Measurements from ENCODE around the gene MCRIP2. TPM values are rescaled to one million over a fixed set of nuclear protein-coding genes. Genes with fewer than 3 reads are reported as not detected.
A peak's percentile ranks its signal among the peaks of the same experiment; 100 is the strongest.

MCRIP2 gene
- total and polyA plus RNA-seq, 3 donors from 2014 or later: 78.2 to 134 (median 83.1) TPM

DNA sequence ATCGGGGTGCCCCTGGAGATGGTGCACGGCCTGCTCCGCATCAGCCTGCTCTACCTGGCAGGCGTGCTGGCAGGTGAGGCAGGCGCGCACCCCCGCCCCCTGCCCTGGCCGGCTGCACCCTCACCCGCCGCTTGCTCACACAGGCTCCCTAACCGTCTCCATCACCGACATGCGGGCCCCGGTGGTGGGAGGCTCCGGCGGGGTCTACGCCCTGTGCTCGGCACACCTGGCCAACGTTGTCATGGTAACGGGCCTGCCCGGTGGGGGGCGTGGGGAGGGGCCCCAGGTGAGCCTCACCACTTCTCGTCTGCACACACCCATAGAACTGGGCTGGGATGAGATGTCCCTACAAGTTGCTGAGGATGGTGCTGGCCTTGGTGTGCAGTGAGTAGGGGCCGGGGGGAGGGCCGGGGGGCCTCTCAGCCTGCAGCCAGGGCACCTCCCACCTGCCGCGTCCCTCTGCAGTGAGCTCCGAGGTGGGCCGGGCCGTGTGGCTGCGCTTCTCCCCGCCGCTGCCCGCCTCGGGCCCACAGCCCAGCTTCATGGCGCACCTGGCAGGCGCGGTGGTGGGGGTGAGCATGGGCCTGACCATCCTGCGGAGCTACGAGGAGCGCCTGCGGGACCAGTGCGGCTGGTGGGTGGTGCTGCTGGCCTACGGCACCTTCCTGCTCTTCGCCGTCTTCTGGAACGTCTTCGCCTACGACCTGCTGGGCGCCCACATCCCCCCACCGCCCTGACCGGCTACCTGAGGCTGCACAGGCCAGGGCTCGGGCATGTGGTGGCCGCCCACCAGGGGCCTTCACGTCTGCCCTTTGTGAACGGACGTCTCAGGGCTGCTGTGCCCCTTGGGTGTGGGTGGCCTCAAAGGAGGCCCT is 35.9 kb downstream of the MCRIP2 start:
- intact Hi-C loops (cut with DNase I; ENCODE audit: low total_unique reads): no loop called here
- 80 to 87% methylated on average over 18 to 57 of the region's 57 CpGs for WGBS, 2 donors
- Histone ChIP-seq H3K27ac (no peak overlapping the region), H3K36me3 (ENCODE audit: low read depth, missing control alignments) (no peaks in the 10 kb centered on the region), H3K4me1 (peaks cover 38% of the 10 kb centered on the region), H3K9me3 (no peaks in the 10 kb centered on the region), H3K4me3 (no peak overlapping the region), H3K27me3 (no peaks in the 10 kb centered on the region)
- no peak for TF ChIP-seq POLR2A (IDR thresholded peaks at IDR 0.05)
- TF ChIP-seq, protein P1, sequence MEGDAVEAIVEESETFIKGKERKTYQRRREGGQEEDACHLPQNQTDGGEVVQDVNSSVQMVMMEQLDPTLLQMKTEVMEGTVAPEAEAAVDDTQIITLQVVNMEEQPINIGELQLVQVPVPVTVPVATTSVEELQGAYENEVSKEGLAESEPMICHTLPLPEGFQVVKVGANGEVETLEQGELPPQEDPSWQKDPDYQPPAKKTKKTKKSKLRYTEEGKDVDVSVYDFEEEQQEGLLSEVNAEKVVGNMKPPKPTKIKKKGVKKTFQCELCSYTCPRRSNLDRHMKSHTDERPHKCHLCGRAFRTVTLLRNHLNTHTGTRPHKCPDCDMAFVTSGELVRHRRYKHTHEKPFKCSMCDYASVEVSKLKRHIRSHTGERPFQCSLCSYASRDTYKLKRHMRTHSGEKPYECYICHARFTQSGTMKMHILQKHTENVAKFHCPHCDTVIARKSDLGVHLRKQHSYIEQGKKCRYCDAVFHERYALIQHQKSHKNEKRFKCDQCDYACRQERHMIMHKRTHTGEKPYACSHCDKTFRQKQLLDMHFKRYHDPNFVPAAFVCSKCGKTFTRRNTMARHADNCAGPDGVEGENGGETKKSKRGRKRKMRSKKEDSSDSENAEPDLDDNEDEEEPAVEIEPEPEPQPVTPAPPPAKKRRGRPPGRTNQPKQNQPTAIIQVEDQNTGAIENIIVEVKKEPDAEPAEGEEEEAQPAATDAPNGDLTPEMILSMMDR (IDR thresholded peaks at IDR 0.05): no peak
- no peak for DNase-seq

DNA sequence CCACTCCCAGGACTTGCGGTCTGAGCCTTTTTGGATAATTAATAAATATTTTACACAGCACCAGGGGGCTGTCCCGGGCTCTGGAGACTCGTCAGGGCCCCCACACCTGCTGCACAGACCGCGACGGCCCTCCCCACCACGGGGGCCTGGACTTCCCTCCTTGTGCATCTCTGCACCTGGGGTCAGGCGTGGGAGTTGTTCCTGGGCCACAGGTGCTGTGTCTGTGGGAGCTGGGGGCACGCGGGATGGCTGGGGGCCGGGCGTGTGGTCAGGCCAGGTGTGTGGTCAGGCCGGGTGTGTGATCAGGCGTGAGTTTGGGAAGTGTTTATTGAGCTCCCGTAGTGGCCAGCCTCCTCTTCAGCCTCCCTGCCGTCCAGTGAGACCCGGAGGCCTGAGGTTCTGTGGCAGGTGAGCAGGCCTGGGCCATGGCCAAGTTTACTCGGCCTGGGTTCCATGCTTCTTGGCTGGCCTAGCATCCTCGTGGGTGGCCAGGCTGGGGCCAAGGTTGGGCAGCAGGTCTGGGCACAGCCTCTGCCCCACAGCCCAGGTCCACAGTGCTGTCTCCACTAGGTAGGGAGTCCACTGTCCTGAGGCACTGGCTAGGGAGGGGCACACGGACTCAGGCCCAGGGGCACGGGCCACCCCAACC is 36.7 kb downstream of the MCRIP2 start:
- no peak overlapping the region for H3K4me3 ChIP-seq
- peaks cover 41% of the 10 kb centered on the region for H3K4me1 ChIP-seq
- no peaks in the 10 kb centered on the region for H3K36me3 ChIP-seq (ENCODE audit: low read depth, missing control alignments)
- TF ChIP-seq, protein P1 (IDR thresholded peaks at IDR 0.05): no peak
- TF ChIP-seq POLR2A (IDR thresholded peaks at IDR 0.05): no peak
- no peaks in the 10 kb centered on the region for H3K9me3 ChIP-seq
- WGBS, 2 donors: 81 to 82% methylated on average over 14 to 21 of the region's 21 CpGs
- no peaks in the 10 kb centered on the region for H3K27me3 ChIP-seq
- no peak for DNase-seq
- H3K27ac ChIP-seq: peak overlapping the region in 1 of 2 donors; percentile 86
- intact Hi-C loops (cut with DNase I; ENCODE audit: low total_unique reads): no loop called here

DNA sequence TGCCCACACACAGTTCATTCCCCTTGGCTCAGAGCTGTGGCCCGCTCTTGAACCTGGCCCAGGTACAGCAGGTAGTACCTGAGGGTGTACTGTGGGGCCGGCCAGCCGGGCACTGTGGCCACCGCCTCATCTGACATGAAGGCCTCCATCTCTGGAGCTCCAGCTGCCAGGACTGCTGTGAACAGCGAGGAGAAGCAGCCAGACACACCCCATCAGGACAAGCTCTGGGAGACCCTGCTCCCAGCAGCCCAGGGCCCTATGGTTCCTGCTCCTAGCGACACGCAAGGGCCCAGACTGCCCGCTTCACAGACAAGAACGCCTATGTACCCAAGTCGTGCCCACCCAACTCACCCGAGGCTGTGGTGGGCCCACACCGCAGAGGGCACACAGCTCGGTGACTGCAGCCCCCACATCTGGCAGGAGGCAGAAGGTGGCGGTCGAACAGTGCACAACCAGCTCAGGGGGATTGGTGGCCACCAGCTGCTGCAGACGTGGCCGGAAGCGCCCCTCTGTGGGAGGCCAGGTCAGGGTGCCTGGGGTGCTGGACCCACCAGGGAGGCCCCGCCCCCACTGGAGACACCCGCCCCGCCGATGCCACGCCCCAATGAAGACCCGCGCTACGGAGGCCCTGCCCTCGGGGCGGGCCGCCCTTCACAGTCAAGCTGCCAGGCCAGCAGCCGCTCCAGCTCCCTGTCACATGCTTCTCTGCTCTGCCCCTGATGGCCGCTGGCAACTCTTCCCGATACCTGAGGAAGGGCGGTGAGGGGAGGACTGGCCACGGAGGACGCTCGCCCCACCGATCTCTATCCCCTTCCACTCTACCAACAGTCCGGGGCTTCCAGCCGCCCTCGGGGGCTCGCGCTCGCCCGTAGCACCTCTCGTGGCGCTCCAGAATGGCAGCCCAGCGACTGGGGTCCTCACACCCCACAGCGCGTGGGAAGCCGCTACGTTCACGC is 37.5 kb downstream of the MCRIP2 start:
- peaks cover 45% of the 10 kb centered on the region for H3K4me1 ChIP-seq

More for the DNA sequence above, 37.5 kb downstream of the MCRIP2 start:
- 25 to 38% methylated on average over 8 to 51 of the region's 52 CpGs for WGBS, 2 donors
- intact Hi-C loops (cut with DNase I; ENCODE audit: low total_unique reads): no loop called here
- H3K27me3 ChIP-seq: no peaks in the 10 kb centered on the region
- peak overlapping the region; percentile 86 to 96 for H3K27ac ChIP-seq
- no peaks in the 10 kb centered on the region for H3K9me3 ChIP-seq
- H3K4me3 ChIP-seq: peak overlapping the region; percentile 69 to 85
- peak; percentile 84 for DNase-seq
- H3K36me3 ChIP-seq (ENCODE audit: low read depth, missing control alignments): no peaks in the 10 kb centered on the region
- TF ChIP-seq, protein P1 (IDR thresholded peaks at IDR 0.05): no peak
- TF ChIP-seq POLR2A (IDR thresholded peaks at IDR 0.05): no peak

Measured in testis (tissue), 3 donors.